ENCODE measurements around the gene CCDC142.
A peak's percentile ranks its signal among the peaks of the same experiment; 100 is the strongest.
"Not testable (repeated sequence)": the region's sequence is repeated elsewhere in the genome, so short reads cannot be mapped to it uniquely, and the experiment has no call there.

The CCDC142 gene

DNA sequence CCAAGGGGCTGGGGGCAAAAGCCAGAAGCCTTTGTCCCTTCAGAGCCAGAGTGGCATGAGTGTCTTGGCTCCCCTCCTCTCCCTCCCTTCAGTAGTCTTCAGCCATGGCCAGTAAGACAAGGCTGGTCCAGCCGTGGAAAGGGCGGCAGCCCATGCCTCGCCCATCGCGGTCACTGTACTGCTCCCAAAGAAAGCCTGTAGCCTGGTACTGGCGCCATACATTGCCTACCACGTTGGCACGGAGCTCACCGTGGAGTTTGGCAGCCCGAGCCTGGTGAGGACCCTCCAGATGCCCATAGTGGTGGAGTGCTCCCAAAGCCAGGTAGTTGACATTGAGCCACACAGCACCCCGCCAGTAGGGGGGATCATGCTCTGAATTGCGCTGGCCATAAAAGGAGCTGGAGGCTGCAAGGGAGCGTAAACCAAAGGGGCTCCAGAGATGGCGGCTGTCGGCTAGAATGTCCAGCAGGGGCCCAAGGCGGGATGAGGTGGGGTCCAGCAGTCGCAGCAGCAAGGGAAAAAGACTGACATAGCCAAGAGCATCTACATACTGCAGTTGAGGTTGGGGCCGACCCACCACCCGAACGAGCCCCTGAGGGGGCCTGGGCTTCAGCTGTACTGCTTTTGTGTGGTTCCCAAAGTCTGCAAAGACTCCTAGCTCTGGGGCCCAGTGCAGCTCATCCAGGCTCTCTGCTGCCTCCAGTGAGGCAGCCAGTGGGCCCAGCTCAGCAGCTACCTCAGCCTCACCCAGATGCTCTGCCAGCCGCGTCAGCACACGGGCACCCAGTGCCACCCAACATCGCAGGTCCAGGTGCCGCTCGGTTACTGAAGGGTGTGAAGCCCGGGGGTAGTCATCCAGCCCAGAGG is 21.4 kb downstream of the CCDC142 start:
- no peaks in the 10 kb centered on the region for H4K20me1 ChIP-seq (ENCODE audit: insufficient read depth, low read length)
- no peak overlapping the region for H3K27ac ChIP-seq (ENCODE audit: low read length)
- TF ChIP-seq EZH2phosphoT487 (IDR thresholded peaks at IDR 0.05; ENCODE audit: low read length) (no peak), EZH2 (optimal IDR thresholded peaks at IDR 0.05; ENCODE audit: low read depth, low read length) (no peak)
- TF ChIP-seq, protein P1, sequence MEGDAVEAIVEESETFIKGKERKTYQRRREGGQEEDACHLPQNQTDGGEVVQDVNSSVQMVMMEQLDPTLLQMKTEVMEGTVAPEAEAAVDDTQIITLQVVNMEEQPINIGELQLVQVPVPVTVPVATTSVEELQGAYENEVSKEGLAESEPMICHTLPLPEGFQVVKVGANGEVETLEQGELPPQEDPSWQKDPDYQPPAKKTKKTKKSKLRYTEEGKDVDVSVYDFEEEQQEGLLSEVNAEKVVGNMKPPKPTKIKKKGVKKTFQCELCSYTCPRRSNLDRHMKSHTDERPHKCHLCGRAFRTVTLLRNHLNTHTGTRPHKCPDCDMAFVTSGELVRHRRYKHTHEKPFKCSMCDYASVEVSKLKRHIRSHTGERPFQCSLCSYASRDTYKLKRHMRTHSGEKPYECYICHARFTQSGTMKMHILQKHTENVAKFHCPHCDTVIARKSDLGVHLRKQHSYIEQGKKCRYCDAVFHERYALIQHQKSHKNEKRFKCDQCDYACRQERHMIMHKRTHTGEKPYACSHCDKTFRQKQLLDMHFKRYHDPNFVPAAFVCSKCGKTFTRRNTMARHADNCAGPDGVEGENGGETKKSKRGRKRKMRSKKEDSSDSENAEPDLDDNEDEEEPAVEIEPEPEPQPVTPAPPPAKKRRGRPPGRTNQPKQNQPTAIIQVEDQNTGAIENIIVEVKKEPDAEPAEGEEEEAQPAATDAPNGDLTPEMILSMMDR (IDR thresholded peaks at IDR 0.05; ENCODE audit: low read length) = peak; percentile 16; the same call in 1 of the 2 replicates
- no peaks in the 10 kb centered on the region for H3K36me3 ChIP-seq (replicated peaks; ENCODE audit: insufficient read depth, low read length)
- peaks cover 12% of the 10 kb centered on the region; the same call in 1 of the 2 replicates for H3F3A ChIP-seq (ENCODE audit: insufficient read depth, low read length)
- H2AFZ ChIP-seq (ENCODE audit: low read length) = no peak overlapping the region
- H3K4me2 ChIP-seq (ENCODE audit: low read depth, low read length) = no peak overlapping the region
- H3K9me2 ChIP-seq (replicated peaks; ENCODE audit: insufficient read depth, low read length) = no peaks in the 10 kb centered on the region
- H3K9me3 ChIP-seq (replicated peaks; ENCODE audit: insufficient read depth, low read length) = no peaks in the 10 kb centered on the region
- DNase-seq = no peak
- no peaks in the 10 kb centered on the region for H3K27me3 ChIP-seq (replicated peaks; ENCODE audit: insufficient read depth, low read length)
- peaks cover 8% of the 10 kb centered on the region for H3K4me1 ChIP-seq (ENCODE audit: low read length)
- no peak overlapping the region for H3K4me3 ChIP-seq (ENCODE audit: low read length)
- H3K79me2 ChIP-seq (ENCODE audit: low read length) = peaks cover 28% of the 10 kb centered on the region
- no peak overlapping the region for H3K9ac ChIP-seq (ENCODE audit: low read length)

DNA sequence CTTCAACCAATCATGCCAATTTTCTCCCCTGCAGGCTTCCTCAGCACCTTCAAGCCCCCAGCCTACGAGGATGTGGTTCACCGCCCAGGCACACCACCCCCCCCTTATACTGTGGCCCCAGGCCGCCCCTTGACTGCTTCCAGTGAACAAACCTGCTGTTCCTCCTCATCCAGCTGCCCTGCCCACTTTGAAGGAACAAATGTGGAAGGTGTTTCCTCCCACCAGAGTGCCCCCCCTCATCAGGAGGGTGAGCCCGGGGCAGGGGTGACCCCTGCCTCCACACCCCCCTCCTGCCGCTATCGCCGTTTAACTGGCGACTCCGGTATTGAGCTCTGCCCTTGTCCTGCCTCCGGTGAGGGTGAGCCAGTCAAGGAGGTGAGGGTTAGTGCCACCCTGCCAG is 22.6 kb downstream of the CCDC142 start:
- not testable (repeated sequence) for H3K36me3 ChIP-seq (replicated peaks; ENCODE audit: insufficient read depth, low read length); H3K27me3 ChIP-seq (replicated peaks; ENCODE audit: insufficient read depth, low read length); H3K4me3 ChIP-seq (ENCODE audit: low read length); H2AFZ ChIP-seq (ENCODE audit: low read length); H3K4me2 ChIP-seq (ENCODE audit: low read depth, low read length); H3K9me3 ChIP-seq (replicated peaks; ENCODE audit: insufficient read depth, low read length); H3K9ac ChIP-seq (ENCODE audit: low read length); DNase-seq; H3K9me2 ChIP-seq (replicated peaks; ENCODE audit: insufficient read depth, low read length); H4K20me1 ChIP-seq (ENCODE audit: insufficient read depth, low read length); H3K27ac ChIP-seq (ENCODE audit: low read length)
- Histone ChIP-seq H3K4me1 (ENCODE audit: low read length) (peaks cover 20% of the 10 kb centered on the region), H3K79me2 (ENCODE audit: low read length) (peaks cover 40% of the 10 kb centered on the region), H3F3A (ENCODE audit: insufficient read depth, low read length) (peaks cover 13% of the 10 kb centered on the region; the same call in 1 of the 2 replicates)

DNA sequence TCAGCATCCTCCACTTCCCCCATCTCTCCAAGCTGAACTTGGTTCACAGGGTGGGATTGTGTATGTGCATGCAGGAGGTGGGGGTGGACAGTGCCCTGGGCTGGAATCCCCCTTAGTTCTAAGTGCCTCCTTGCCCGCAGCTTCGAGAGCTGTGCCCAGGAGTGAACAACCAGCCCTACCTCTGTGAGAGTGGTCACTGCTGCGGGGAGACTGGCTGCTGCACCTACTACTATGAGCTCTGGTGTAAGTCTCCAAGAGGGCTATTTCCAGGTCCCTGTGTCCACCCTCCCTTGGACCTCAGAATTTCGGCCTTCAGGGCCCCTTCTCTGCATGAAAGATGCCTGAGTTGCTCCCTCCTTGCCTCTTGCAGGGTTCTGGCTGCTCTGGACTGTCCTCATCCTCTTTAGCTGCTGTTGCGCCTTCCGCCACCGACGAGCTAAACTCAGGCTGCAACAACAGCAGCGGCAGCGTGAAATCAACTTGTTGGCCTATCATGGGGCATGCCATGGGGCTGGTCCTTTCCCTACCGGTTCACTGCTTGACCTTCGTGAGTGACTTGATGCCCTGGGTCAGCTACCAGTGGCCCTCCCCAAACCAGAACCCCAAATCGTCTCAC is 23.2 kb downstream of the CCDC142 start:
- H2AFZ ChIP-seq (ENCODE audit: low read length); H3K27ac ChIP-seq (ENCODE audit: low read length); H4K20me1 ChIP-seq (ENCODE audit: insufficient read depth, low read length); H3K9me2 ChIP-seq (replicated peaks; ENCODE audit: insufficient read depth, low read length); DNase-seq; H3K9ac ChIP-seq (ENCODE audit: low read length); H3K9me3 ChIP-seq (replicated peaks; ENCODE audit: insufficient read depth, low read length); H3K27me3 ChIP-seq (replicated peaks; ENCODE audit: insufficient read depth, low read length); H3K36me3 ChIP-seq (replicated peaks; ENCODE audit: insufficient read depth, low read length): not testable (repeated sequence)
- H3F3A ChIP-seq (ENCODE audit: insufficient read depth, low read length) = peaks cover 13% of the 10 kb centered on the region; the same call in 1 of the 2 replicates
- H3K4me3 ChIP-seq (ENCODE audit: low read length) = peak overlapping the region; percentile 69; the same call in 1 of the 2 replicates
- H3K4me2 ChIP-seq (ENCODE audit: low read depth, low read length) = peak overlapping the region; percentile 77
- peaks cover 38% of the 10 kb centered on the region for H3K79me2 ChIP-seq (ENCODE audit: low read length)
- H3K4me1 ChIP-seq (ENCODE audit: low read length) = peaks cover 20% of the 10 kb centered on the region

DNA sequence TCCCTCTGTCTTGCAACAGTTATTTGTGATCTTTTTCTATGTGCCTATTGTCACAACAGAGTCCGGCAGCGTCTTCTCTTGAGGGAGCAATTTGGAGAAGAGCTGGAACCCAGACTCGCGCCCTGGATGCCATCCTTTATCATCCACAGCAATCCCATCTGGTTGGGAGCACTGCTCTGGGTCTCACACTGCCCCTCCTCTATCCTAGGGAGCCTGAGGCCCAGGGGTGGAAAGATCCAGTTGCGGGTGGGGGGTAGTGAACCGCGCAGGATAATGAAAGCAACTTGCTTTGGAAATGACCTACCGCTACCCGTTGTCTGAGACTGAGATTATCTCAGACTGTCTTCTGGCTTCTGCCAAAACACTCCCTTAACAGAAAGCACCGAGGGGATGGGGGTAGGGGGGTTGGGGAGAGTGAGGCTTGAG is 23.8 kb downstream of the CCDC142 start:
- Histone ChIP-seq H3K27me3 (replicated peaks; ENCODE audit: insufficient read depth, low read length) (no peaks in the 10 kb centered on the region), H3K27ac (ENCODE audit: low read length) (peak overlapping the region; percentile 2; the same call in 1 of the 2 replicates), H3K4me2 (ENCODE audit: low read depth, low read length) (peak overlapping the region; percentile 77), H4K20me1 (ENCODE audit: insufficient read depth, low read length) (no peaks in the 10 kb centered on the region), H2AFZ (ENCODE audit: low read length) (no peak overlapping the region), H3K4me1 (ENCODE audit: low read length) (peaks cover 16% of the 10 kb centered on the region), H3K9me3 (replicated peaks; ENCODE audit: insufficient read depth, low read length) (no peaks in the 10 kb centered on the region), H3K9ac (ENCODE audit: low read length) (peak overlapping the region; percentile 57), H3F3A (ENCODE audit: insufficient read depth, low read length) (peaks cover 13% of the 10 kb centered on the region; the same call in 1 of the 2 replicates), H3K9me2 (replicated peaks; ENCODE audit: insufficient read depth, low read length) (no peaks in the 10 kb centered on the region), H3K4me3 (ENCODE audit: low read length) (peak overlapping the region; percentile 69), H3K79me2 (ENCODE audit: low read length) (peaks cover 31% of the 10 kb centered on the region), H3K36me3 (replicated peaks; ENCODE audit: insufficient read depth, low read length) (no peaks in the 10 kb centered on the region)
- no peak for DNase-seq
- TF ChIP-seq, protein P1 (IDR thresholded peaks at IDR 0.05; ENCODE audit: low read length) = no peak
- TF ChIP-seq EZH2phosphoT487 (IDR thresholded peaks at IDR 0.05; ENCODE audit: low read length) (no peak), EZH2 (optimal IDR thresholded peaks at IDR 0.05; ENCODE audit: low read depth, low read length) (no peak)

Data from MM.1S (cell line).